ENCODE results near the gene PLCB3. TPM values are rescaled to one million over a fixed set of nuclear protein-coding genes. Genes with fewer than 3 reads are reported as not detected.

Gene PLCB3
- total RNA-seq, 1 donor from 2014 or later = 9.6 TPM

DNA sequence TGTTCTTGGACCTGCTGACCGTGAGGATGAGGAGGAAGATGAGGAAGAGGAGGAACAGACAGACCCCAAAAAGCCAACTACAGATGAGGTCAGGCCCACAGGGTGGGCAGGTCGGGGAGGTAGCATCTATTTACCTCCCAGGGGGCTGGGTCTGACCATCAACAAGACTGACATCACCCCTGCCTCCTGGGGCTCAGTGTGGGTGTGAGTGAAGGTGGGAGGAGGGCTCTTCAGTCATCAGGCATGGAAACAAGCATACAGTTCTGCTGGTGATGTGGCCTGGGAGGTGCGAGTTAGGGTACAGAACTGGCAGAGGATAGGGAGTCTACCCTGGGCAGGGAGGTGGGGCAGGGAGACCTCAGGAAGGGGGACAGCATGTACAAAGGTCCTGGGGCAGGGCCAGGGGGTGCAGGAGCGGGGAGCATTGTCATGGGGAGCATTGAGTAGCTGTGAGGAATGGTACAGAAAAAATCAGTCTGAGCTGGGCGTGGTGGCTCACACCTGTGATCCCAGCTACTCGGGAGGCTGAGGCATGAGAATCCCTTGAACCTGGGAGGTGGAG is 8.9 kb downstream of the PLCB3 start:
- DNase-seq (ENCODE audit: low spot score) = no peak
- intact Hi-C loops (cut with DNase I) = no loop called here

DNA sequence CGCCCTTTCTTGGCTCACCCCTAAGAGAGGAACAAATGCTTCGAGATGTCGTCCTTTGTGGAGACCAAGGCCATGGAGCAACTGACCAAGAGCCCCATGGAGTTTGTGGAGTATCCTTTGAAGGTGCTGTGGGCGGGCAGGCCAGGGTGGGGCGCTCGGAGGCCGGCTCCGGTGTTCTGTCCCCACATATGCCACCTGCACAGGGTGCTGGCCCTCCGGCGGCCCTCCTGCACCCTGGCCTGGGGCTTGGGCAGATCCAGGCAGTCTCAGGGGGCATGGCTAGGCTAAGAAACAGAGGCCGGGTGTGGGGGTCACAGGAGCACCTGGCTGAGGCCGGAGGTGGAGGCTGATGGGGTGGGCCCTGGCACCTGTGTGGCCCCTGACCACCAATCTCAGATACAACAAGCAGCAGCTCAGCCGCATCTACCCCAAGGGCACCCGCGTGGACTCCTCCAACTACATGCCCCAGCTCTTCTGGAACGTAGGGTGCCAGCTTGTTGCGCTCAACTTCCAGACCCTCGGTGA is 10.3 kb downstream of the PLCB3 start:
- DNase-seq (ENCODE audit: low spot score) = no peak
- intact Hi-C loops (cut with DNase I) = no loop called here

DNA sequence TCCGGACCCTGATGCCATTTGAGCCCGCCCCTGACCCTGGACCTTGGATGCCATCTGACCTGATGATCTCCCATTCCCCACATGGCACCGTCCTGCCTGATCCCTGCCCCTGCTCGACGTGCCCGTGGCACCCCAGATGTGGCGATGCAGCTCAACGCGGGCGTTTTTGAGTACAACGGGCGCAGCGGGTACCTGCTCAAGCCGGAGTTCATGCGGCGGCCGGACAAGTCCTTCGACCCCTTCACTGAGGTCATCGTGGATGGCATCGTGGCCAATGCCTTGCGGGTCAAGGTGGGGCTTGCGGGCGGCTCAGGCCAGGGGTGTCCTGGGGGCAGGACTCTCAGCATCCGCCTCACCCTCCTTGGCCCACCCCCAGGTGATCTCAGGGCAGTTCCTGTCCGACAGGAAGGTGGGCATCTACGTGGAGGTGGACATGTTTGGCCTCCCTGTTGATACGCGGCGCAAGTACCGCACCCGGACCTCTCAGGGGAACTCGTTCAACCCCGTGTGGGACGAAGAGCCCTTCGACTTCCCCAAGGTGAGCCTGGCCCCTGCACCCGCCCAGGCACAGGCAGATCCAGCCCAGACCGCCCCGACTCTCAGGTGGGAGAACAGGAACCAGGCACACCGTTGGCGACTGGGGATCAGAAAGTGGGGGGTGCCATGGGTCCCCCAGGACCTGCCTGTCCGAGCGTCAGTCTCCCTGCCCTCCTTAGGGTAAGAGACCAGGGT is 11.1 kb downstream of the PLCB3 start:
- intact Hi-C loops (cut with DNase I) = no loop called here
- DNase-seq (ENCODE audit: low spot score) = no peak

DNA sequence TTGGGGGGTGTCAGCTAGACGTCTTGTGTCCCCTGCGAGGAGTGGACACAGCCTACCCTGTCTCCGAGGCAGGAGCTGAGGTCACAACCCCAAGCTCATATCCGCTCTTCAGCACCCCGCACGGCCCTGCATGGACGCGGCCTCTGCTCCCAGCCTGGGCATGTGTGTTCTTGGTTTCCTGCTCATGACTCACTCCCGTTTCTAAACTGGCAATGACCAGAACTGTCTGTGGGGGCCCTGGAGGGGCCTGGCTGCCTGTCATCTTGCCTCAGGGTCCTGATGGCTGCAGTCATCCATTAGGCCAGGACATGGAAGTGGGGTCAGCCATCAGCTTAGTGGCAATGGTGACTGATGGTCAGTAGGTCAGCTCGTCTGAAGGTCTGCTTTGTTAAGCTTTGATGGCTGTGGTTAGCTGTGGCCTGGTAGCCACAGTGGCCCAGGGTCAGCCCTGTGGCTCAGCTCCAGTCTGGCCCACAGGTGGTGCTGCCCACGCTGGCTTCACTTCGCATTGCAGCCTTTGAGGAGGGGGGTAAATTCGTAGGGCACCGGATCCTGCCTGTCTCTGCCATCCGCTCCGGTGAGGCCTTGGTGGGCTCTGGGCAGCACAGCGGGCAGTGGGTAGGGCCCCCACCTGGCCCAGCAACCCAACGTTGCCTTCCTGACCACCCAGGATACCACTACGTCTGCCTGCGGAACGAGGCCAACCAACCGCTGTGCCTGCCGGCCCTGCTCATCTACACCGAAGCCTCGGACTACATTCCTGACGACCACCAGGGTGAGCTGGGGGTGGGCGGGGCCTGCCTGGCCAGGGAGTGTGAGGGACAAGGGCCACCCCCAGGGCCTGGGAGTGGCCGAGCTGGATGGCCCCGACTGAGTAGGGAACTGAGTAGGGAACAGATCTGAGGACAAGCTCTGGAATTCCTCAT is 12.0 kb downstream of the PLCB3 start:
- intact Hi-C loops (cut with DNase I) = no loop called here
- no peak for DNase-seq (ENCODE audit: low spot score)

DNA sequence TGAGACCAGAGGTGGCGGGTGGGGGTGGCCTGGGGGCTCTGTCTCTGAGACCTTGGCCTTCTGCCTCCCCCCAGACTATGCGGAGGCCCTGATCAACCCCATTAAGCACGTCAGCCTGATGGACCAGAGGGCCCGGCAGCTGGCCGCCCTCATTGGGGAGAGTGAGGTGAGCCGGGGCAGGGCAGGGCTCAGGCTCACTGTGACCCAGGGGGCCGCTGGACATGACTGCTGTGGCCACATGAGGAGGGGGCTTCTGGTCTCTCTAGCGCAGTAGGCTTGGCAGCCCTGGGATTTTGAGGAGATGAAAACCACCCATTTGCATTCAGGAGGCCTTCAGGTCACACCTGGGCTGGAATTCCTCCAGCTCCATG is 12.6 kb downstream of the PLCB3 start:
- no peak for DNase-seq (ENCODE audit: low spot score)
- intact Hi-C loops (cut with DNase I) = no loop called here

DNA sequence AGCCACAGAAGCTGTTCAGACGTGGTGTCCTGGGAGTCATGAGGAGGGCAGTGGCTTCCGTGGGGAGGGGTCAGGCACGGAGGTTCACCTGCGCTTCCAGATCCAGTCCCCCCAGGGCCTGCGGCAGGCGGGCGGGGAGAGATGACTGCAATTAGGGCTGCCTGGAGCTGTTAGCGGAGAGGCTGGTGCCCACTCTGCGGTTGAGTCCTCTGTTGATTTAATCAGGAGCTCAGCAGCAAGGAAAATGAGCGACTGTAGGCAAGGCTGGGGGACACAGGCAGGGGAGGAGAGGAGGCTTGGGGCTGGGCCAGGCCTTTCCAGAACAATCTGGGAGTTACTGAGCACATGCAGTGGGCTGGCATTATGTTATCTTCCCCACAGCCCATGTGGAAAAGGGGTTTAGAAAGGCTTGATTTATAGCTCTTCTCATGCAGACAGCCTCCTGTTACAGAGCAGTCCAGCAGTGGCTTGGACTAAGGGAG is 13.1 kb downstream of the PLCB3 start:
- DNase-seq (ENCODE audit: low spot score) = no peak
- intact Hi-C loops (cut with DNase I) = no loop called here

DNA sequence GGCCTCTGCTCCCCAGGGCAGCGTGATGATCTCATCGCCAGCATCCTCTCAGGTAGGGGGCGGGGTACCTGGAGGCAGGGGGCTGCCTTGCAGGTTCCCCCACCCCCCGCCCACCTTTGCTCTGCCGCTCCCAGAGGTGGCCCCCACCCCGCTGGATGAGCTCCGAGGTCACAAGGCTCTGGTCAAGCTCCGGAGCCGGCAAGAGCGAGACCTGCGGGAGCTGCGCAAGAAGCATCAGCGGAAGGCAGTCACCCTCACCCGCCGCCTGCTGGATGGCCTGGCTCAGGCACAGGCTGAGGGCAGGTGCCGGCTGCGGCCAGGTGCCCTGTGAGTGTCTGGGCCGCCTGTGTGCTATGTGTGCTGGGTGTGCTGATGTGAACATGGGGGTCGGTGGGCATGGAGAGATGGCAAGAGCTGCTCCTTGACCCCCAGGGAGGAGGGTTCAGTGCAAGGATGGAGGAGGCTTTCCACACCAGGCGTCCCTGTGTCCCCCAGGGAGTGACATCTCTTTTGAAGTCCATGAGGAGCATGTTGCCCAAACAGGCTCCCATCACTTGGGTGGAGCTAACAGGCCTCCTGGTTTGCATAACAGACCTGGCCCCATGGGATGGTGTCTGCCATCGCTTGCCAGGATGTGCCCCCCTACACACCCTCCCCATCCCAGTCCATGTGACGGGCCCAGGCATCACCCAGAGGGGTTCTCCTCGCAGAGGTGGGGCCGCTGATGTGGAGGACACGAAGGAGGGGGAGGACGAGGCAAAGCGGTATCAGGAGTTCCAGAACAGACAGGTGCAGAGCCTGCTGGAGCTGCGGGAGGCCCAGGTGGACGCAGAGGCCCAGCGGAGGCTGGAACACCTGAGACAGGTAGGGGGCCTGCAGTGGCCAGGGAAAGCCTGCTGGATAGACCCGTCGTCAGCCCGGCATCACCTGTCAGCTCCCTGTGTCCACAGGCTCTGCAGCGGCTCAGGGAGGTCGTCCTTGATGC is 14.1 kb downstream of the PLCB3 start:
- no peak for DNase-seq (ENCODE audit: low spot score)
- intact Hi-C loops (cut with DNase I) = loop anchor here (5.0 kb wide), 1 partner anchor 37 kb away; the partner anchor contains the start of gene CATSPERZ

DNA sequence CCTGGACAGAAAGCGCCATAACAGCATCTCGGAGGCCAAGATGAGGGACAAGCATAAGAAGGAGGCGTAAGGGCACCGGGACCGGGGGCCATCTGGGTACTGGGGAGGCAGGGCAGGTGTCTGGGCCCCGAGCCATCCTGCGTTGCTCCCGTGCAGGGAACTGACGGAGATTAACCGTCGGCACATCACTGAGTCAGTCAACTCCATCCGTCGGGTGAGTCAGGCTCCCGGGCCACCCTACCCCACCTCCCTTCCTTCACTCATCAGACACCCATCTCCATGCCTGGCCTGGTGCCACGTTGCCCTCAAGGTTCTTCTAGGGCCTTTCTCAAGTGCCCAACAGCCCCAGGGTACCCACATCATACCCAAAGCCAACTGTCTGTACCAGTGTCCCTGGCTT is 15.0 kb downstream of the PLCB3 start:
- intact Hi-C loops (cut with DNase I) = loop anchor here (5.0 kb wide), 1 partner anchor 36 kb away; the partner anchor contains the start of gene CATSPERZ
- DNase-seq (ENCODE audit: low spot score) = no peak

DNA sequence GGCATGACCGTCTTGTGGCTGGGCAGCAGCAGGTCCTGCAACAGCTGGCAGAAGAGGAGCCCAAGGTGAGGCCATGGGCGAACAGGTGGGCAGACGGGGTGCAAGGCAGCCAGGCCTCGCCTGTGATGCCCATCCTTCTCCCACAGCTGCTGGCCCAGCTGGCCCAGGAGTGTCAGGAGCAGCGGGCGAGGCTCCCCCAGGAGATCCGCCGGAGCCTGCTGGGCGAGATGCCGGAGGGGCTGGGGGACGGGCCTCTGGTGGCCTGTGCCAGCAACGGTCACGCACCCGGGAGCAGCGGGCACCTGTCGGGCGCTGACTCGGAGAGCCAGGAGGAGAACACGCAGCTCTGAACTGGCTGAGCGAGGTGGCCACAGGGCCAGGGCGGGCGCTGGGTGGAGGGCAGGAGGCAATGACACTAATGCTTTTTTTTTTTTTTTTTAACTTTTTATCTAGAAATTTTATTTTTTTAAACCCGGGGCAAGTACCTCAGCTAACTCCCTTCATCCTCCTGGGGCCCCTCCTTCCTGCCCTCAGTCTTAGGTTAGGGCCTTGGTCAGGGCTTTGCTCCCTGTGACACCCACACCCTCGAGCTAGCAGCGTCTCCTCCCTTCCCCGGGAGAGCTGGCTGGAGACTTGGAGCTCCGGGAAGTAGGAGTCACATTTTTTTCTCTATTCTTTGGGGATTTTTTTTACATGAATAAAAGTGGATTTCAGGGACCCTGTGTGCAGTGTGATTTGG is 16.0 kb downstream of the PLCB3 start:
- DNase-seq (ENCODE audit: low spot score) = no peak
- intact Hi-C loops (cut with DNase I) = loop anchor here (5.0 kb wide), 1 partner anchor 35 kb away; the partner anchor contains the start of gene CATSPERZ

DNA sequence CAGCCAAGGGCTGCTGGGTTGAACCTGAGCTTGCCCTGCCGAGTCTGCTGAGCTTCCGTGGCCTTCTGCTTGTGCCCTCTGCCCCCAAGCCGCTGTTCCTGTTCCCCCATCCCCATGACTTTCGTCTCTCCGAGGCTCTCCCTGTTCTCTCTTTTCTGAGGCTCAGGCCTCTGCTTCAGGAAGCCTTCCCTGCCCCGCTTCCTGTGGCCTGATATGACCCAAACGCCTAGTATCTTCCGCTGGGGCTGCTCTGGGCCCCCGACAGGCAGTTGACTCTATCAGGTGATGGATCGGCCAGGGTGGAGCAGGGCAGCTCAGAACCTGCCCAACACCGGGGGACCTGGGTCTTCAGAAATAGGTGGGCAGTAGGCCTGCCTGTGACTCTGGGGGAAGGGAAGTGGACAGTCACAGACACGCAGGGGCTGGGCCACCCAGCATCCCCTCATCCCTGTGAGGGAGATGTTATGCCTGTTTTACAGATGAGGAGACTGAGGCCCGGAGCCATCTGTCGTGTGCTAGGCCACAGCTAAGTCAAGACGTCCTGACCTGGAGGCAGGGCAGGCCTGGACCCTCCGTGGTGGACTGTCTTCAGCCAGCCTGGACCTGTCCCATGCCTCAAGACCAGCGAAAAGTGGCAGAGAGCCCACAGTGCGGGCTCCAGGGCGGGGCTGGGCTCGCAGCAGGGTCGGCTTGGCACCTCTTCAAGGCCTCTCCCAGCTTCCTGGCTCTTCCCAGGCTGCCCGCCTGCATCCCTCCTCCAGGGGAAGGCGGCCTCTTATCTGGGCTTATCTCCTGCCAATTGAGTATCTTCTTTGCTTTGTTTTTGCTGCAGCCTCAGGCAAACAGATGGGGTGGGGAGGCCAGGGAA is 16.9 kb downstream of the PLCB3 start:
- intact Hi-C loops (cut with DNase I) = loop anchor here (2.0 to 5.0 kb wide), 2 partner anchors 34 to 63 kb away; partner anchors contain the start of gene CATSPERZ
- no peak for DNase-seq (ENCODE audit: low spot score)

DNA sequence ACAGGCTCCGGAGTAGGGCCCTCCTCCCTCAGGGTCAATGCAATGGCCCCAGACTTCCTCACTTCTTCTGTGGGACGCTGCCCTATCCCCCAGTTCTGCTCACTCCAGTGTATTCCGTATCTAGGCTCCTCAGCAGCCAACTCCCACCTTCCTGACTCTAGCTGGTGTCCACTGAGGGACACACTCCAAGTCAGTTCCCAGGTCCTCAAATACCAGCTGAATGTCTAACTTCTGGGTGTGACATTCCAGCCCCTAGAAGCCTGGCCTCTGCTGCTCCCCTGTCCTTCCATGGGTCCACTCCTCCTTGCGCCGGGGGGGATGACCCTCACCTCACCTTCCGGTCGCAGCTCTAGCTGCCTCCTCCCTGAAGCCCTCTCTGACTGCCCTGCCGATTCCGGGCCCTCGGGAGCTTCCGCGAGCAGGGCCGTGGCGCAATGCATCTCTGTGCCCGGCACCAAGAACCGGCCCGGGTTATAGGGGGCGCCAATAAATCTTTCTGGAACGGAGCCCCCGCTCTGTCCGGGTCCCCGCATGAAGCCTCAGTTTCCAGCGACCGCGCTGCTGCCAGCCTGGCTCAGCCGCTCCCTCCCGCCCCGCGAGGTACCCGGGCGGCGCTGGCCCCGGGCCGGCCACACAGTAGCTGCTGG is 17.7 kb downstream of the PLCB3 start:
- peak; percentile 84 for DNase-seq (ENCODE audit: low spot score)
- intact Hi-C loops (cut with DNase I) = loop anchor here (1.0 to 5.0 kb wide), 4 partner anchors 22 to 64 kb away; partner anchors contain the start of genes CATSPERZ, NUDT22 and TRPT1

DNA sequence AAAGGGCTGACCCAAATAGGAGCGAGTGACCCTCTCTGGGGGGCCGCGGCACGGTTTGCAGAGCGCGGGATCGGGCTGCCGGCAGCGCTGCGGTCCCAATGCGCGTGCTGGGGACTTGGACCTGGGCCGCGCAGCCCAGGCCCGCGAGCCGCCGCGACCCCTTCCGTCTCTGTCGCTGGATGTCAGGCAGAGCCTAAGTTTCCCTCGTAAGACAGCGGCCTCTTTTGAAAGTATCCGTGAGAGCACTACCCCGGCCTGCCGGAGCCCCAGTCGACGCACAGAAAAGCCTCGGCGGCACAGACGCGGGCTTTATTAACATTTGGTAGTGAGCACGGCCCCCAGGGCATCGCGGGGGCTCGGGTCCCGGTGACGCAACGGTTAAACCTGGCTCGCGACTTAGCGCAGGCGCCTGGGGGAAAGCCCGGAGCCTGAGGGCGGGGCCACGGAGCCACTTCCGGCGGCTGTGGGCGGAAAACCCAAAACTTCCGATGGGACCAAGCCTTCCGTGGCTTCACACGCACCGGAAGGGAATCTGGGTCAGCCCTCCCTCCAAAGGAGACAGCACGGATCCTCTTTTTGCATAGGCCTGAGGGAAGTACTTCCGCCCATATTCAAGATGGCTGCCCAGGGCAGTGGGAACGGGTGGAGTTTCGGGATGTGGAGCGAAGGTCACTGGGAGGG is 18.4 kb downstream of the PLCB3 start:
- intact Hi-C loops (cut with DNase I) = loop anchor here (1.0 to 5.0 kb wide), 5 partner anchors 16 to 65 kb away; partner anchors contain the start of genes CATSPERZ, GPR137, NUDT22 and TRPT1
- DNase-seq (ENCODE audit: low spot score) = peak; percentile 99

DNA sequence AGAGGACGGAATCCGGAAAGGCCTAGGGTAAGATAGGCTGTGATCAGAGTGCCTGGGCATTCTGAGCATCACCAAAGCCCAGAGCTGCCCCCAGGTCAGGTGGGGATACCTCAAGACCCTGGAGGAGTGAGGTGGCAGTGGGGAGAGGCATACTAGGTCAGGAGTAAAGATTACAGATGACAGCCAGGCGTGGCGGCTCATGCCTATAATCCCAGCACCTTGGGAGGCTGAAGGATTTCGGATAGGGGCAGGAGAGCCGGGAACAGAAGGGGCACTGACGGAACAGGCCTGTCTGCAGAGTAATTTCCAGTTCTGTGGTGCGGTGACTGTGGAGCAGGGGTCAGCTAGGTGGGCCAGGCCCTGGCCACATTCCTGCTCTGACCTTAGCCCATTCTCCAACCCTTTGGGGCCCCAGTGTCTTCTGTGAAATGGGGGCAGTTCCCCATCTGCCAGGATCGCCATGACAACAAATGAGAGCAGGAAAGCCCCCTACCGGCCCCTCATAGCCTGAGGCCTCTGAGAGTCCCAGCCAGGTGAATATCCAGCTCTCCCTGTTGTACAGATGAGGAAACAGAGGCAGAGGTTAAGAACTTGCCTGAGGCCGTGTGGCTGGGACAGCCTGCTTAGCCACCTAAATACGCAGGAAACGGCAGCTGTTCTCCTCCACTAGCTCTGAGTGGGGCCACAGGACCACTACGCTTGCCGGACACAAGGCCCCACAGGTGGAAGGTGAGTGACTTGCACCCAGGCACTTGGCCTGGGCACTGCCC is 23.9 kb downstream of the PLCB3 start:
- intact Hi-C loops (cut with DNase I) = no loop called here
- no peak for DNase-seq (ENCODE audit: low spot score)

DNA sequence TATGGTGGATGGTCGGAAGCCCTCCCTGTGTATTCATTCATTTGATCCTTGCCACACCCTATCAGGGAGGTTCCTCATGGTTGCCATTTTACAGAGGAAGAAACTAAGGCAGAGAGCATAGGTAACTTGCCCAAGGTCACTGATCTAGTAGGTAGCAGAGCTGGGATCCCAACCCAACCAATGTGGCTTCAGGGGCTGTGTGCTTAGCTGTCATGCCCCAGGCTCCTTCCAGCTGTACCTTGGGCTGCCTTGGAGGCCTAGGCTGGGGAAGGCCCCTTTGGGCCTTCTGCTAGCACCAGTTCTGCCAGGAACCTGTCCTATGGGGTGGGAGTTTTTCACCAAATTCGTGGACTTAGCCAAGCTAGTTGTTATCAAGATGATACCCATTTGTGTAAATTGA is 24.5 kb downstream of the PLCB3 start:
- intact Hi-C loops (cut with DNase I) = no loop called here

More for the DNA sequence above, 24.5 kb downstream of the PLCB3 start:
- DNase-seq (ENCODE audit: low spot score) = no peak
